GM21723 (cell line): ENCODE data around the gene TFRC.
"Not testable (repeated sequence)": the region's sequence is repeated elsewhere in the genome, so short reads cannot be mapped to it uniquely, and the experiment has no call there.

ENCODE experiments used
- ATAC-seq: cut with Tn5 transposase; IDR thresholded peaks from one replicate; pipeline ENCODE4 v1.9.1; 2021; ENCODE audit warnings: mild to moderate bottlenecking, moderate library complexity; ENCODE audit not compliant: unreplicated experiment

Gene TFRC

GRCh38 chr3:196007744-196008335 is 74.0 kb downstream of the TFRC start:
- no peak for ATAC-seq

GRCh38 chr3:196005338-196005737 is 76.6 kb downstream of the TFRC start:
- not testable (repeated sequence) for ATAC-seq

DNA sequence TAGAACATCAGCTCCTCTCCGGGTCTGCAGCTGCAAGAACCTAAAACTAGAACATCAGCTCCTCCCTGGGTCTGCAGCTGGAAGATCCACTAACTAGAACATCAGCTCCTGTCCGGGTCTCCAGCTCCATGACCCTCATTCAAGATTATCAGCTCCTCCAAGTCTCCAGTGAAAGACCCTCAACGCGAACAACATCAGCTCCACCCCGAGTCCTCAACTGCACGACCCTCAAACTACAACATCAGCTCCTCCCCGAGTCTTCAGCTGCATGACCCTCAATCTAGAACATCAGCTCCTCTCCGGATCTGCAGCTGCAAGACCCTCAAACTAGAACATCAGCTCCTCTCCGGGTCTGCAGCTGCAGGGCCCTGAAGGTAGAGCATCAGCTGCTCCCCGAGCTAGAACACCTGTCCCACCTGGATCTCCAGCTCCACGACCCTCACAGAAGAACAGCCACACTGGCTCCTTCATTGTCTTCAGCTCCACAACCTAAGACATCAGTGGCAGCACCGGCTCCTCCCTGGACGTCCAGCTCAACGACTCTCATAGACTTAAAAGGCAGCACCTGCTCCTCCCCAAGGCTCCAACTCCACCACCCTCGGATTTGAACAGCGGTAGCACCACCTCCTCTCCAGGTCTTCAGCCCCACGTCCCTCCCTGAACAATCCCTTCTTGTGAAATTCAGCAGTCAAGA is 77.4 kb downstream of the TFRC start:
- ATAC-seq, result not testable (repeated sequence)

DNA sequence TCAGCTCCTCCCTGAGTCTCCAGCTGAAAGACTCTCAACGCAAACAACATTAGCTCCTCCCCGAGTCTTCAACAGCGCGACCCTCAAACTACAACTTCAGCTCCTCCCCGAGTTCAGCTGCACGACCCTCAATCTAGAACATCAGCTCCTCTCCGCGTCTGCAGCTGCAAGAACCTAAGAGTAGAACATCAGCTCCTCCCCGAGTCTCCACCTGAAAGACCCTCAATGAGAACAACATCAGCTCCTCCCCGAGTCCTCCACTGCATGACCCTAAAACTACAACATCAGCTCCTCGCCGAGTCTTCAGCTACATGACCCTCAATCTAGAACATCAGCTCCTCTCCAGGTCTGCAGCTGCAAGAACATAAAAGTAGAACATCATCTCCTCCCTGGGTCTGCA is 78.3 kb downstream of the TFRC start:
- no peak for ATAC-seq

- not testable (repeated sequence) for ATAC-seq
These were observed 79.2 kb downstream of the TFRC start for GRCh38 chr3:196002721-196003120.

DNA sequence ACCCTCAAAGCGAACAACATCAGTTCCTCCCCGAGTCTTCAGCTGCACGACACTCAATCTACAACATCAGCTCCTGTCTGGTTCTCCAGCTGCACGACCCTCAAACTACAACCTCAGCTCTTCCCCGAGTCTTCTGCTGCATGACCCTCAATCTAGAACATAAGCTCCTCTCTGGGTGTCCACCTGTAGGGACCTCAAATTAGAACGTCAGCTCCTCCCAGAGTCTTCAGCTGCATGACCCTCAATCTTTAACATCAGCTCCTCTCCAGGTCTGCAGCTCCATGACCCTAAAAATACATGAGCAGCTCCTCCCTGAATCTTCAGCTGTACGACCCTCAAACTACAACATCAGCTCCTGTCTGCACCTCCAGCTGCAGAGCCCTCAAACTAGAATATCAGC is 80.7 kb downstream of the TFRC start:
- not testable (repeated sequence) for ATAC-seq

DNA sequence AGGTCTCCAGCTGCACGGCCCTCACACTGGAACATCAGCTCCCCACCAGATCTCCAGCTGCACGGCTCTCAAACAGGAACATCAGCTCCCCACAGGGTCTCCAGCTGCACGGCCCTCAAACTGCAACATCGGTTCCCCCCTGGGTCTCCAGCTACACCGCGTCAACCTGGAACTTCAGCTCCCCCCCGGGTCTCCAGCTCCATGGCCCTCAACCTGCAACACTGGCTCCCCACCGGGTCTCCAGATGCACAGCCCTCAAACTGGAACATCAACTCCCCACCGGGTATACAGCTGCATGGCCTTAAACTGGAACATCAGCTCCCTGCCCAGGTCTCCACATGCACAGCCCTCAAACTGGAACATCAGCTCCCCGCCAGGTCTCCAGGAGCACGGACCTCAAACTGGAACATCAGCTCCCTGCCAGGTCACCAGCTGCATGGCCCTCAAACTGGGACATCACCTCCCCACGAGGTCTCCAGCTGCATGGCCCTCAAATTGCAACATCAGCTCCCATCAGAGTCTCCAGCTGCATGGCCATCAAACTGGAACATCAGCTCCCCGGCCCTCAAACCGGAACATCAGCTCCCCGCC is 81.4 kb downstream of the TFRC start:
- ATAC-seq, result not testable (repeated sequence)

GRCh38 chr3:195999896-196000295 is 82.0 kb downstream of the TFRC start:
- no peak for ATAC-seq
